H1 (cell line): ENCODE data around the gene GABRB2. TPM values are rescaled to one million over a fixed set of nuclear protein-coding genes. Genes with fewer than 3 reads are reported as not detected.

Experiments used
- CHD1 ChIP-seq: IDR thresholded peaks from 2 replicates; pipeline ENCODE4 v1.6.1; 2012; ENCODE audit warnings: low read depth, low read length, improper control_type of control experiment
- TAF7 ChIP-seq: optimal IDR thresholded peaks from 2 replicates; pipeline ENCODE3; 2011; ENCODE audit warnings: low read depth, mild to moderate bottlenecking, inconsistent platforms, low read length, moderate library complexity, borderline replicate concordance
- polyA plus RNA-seq, 7 experiments: library from polyadenylated mRNA; depleted of rRNA in 3 of 7; stranded (reverse) in 5 of 7; unstranded in 2 of 7; fragments of >200 nt in 5 of 7; fragments of 200-250 nt in 2 of 7; gene quantifications; 1 replicate in 5 of 7; 2 replicates in 1 of 7; 4 replicates in 1 of 7; pipeline versions ENCODE4 v1.2.1 to v1.2.3, GENCODE V29; 2011 to 2013; ENCODE audit warnings: missing spikeins in 2 of 7, mixed read lengths in 2 of 7
- total RNA-seq: library from RNA; stranded (reverse); fragmentation: NEBNext Ultra II Directional; extraction: Animal tissue kit (Norgen Biotek cat#: 25700); gene quantifications from 2 replicates; pipeline ENCODE4 v1.2.1, GENCODE V29; 2021

GABRB2 gene
- total and polyA plus RNA-seq, 2 of the 8 experiments (the other 6 are each of a cell fraction or from before 2014, with no cell fraction given) = 0.54 to 1.9 TPM

DNA sequence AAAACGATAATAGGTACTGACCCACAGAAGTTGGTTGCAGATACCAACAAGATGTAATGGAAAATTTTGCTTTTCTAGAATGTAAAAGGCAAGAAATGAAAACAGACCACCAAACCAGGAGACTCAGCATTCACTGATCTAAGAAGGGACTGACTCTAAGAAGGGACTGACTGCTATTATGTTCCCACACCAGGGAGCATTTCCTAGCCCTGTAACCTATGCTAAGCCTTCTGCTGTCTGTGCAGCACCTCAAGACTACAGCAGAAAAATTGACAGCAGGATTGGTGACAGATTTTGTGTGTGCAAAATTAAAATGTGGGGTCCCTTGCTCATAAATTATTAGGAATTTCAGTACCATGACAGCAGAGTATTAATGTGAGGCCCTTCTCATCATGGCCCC, 154.8 kb downstream of the GABRB2 start (continued):
- TF ChIP-seq CHD1 (no peak), TAF7 (no peak)
